ENCODE data around the gene C2orf68. TPM values are rescaled to one million over a fixed set of nuclear protein-coding genes. Genes with fewer than 3 reads are reported as not detected.
"Not testable (repeated sequence)": the region's sequence is repeated elsewhere in the genome, so short reads cannot be mapped to it uniquely, and the experiment has no call there.

The C2orf68 gene
- total RNA-seq, 1 donor from 2014 or later: 9.3 TPM

- no peak for DNase-seq (ENCODE audit: extremely low read depth, low read depth, low spot score)
Measured at GRCh38 chr2:85599468-85600234, 12.2 kb downstream of the C2orf68 start.

- no peak for DNase-seq (ENCODE audit: extremely low read depth, low read depth, low spot score)
Measured at GRCh38 chr2:85598594-85599340, 13.1 kb downstream of the C2orf68 start.

- DNase-seq (ENCODE audit: extremely low read depth, low read depth, low spot score): no peak
Measured at GRCh38 chr2:85597241-85597640, 14.6 kb downstream of the C2orf68 start.

- no peak for DNase-seq (ENCODE audit: extremely low read depth, low read depth, low spot score)
Measured at GRCh38 chr2:85596486-85597143, 15.3 kb downstream of the C2orf68 start.

- no peak for DNase-seq (ENCODE audit: extremely low read depth, low read depth, low spot score)
Measured at GRCh38 chr2:85596026-85596333, 15.9 kb downstream of the C2orf68 start.

- peak; percentile 97 for DNase-seq (ENCODE audit: extremely low read depth, low read depth, low spot score)
Measured at GRCh38 chr2:85595301-85596025, 16.4 kb downstream of the C2orf68 start, which contains the start of gene RNF181. RNF181 (plus strand) TSS chr2:85595745; CDS start chr2:85595764, 19 bp downstream.

- DNase-seq (ENCODE audit: extremely low read depth, low read depth, low spot score): no peak
Measured at GRCh38 chr2:85594715-85595300, 17.1 kb downstream of the C2orf68 start.

GRCh38 chr2:85593023-85593422 is 18.8 kb downstream of the C2orf68 start:
- DNase-seq (ENCODE audit: extremely low read depth, low read depth, low spot score): no peak

GRCh38 chr2:85592299-85592698 is 19.6 kb downstream of the C2orf68 start:
- DNase-seq (ENCODE audit: extremely low read depth, low read depth, low spot score): not testable (repeated sequence)

- DNase-seq (ENCODE audit: extremely low read depth, low read depth, low spot score): no peak
Measured at GRCh38 chr2:85591563-85591962, 20.3 kb downstream of the C2orf68 start.

GRCh38 chr2:85590950-85591349 is 20.9 kb downstream of the C2orf68 start:
- no peak for DNase-seq (ENCODE audit: extremely low read depth, low read depth, low spot score)

GRCh38 chr2:85589982-85590791 is 21.7 kb downstream of the C2orf68 start:
- no peak for DNase-seq (ENCODE audit: extremely low read depth, low read depth, low spot score)

GRCh38 chr2:85589181-85589580 is 22.7 kb downstream of the C2orf68 start:
- no peak for DNase-seq (ENCODE audit: extremely low read depth, low read depth, low spot score)

- no peak for DNase-seq (ENCODE audit: extremely low read depth, low read depth, low spot score)
Measured at GRCh38 chr2:85588645-85589044, 23.2 kb downstream of the C2orf68 start.

GRCh38 chr2:85588236-85588635 is 23.6 kb downstream of the C2orf68 start:
- no peak for DNase-seq (ENCODE audit: extremely low read depth, low read depth, low spot score)

GRCh38 chr2:85585781-85586105 is 26.1 kb downstream of the C2orf68 start:
- no peak for DNase-seq (ENCODE audit: extremely low read depth, low read depth, low spot score)

GRCh38 chr2:85584857-85585780 is 26.7 kb downstream of the C2orf68 start:
- DNase-seq (ENCODE audit: extremely low read depth, low read depth, low spot score): peak; percentile 70

GRCh38 chr2:85584354-85584856 is 27.5 kb downstream of the C2orf68 start, which contains the start of gene VAMP5:
VAMP5 (plus strand) TSS chr2:85584431; CDS start chr2:85584491, 60 bp downstream.
- no peak for DNase-seq (ENCODE audit: extremely low read depth, low read depth, low spot score)
